Heart right ventricle (tissue), 16 donors: ENCODE measurements around the gene ADAMTS12. TPM values are rescaled to one million over a fixed set of nuclear protein-coding genes. Genes with fewer than 3 reads are reported as not detected.

Experiments used
- ATAC-seq, 8 donors: fragments of 200-7000 bp; cut with Tn5 transposase; one replicate each; pipeline ENCODE4 v1.9.1; 2020; ENCODE audit warnings: mild to moderate bottlenecking in 8 of 8, moderate library complexity in 8 of 8, moderate number of reproducible peaks in 1 of 8
- DNase-seq, 2 donors: peaks; one replicate each; pipeline ENCODE4 v3.0.0-alpha.2; 2020
- H3K27ac ChIP-seq, 10 donors: fragments of 200-600 bp; sonication (generic) in 2 of 10; one replicate each; pipeline versions ENCODE4 v1.5.0 to v1.8.0; 2020 to 2022; ENCODE audit warnings: mild to moderate bottlenecking in 3 of 10
- H3K27me3 ChIP-seq, 7 donors: fragments of 200-600 bp; one replicate each; pipeline ENCODE4 v1.8.0; 2021 to 2022; ENCODE audit warnings: mild to moderate bottlenecking in 2 of 7
- H3K36me3 ChIP-seq, 9 donors: fragments of 200-600 bp; sonication (generic) in 1 of 9; one replicate each; pipeline versions ENCODE4 v1.5.0 to v1.8.0; 2020 to 2022; ENCODE audit warnings: mild to moderate bottlenecking in 2 of 9
- H3K4me1 ChIP-seq, 9 donors: fragments of 200-600 bp; sonication (generic) in 1 of 9; one replicate each; pipeline versions ENCODE4 v1.5.0 to v1.8.0; 2020 to 2022; ENCODE audit warnings: mild to moderate bottlenecking in 4 of 9
- H3K4me3 ChIP-seq, 10 donors: fragments of 200-600 bp; sonication (generic) in 2 of 10; one replicate each; pipeline versions ENCODE4 v1.5.0 to v1.8.0; 2020 to 2022; ENCODE audit warnings: mild to moderate bottlenecking in 7 of 10, moderate library complexity in 2 of 10
- H3K9me3 ChIP-seq, 11 donors: fragments of 200-600 bp in 10 of 11; sonication (generic) in 2 of 11; one replicate each; pipeline versions ENCODE4 v1.5.0 to v1.8.0; 2013 to 2022; ENCODE audit warnings: mild to moderate bottlenecking in 2 of 11, control low read depth in 1 of 11, moderate library complexity in 1 of 11
- WGBS, 2 donors: extraction: QIAGEN DNeasy Blood & Tissue Kit; methylation state at CpG; one replicate each; pipeline ENCODE4 v1.1.7; 2013; ENCODE audit warnings: inconsistent platforms in 1 of 2; 5-methylcytosine and 5-hydroxymethylcytosine counted together
- intact Hi-C, 10 donors: fragments of 100-400 bp; cut with DNase I; formaldehyde crosslinking; loops; one replicate each; pipeline versions ENCODE4 v1.11.1 to v1.14.2; 2022
- polyA plus RNA-seq, 2 donors: library from polyadenylated mRNA; stranded (reverse); fragments of 200-250 nt; gene quantifications; one replicate each; pipeline ENCODE4 v1.2.3, GENCODE V29; 2013
- total RNA-seq, 10 donors: library from RNA; stranded (reverse); fragmentation: NEBNext Ultra II Directional in 3 of 10; extraction: Animal tissue kit (Norgen Biotek cat#: 25700) in 3 of 10; gene quantifications; one replicate each; pipeline versions ENCODE4 v1.2.1 to v1.2.4, GENCODE V29; 2021 to 2023
- TF ChIP-seq, protein P1 (sequence below), 9 donors: fragments of 200-600 bp; sonication (generic) in 2 of 9; IDR thresholded peaks; one replicate each; pipeline versions ENCODE4 v1.5.0 to v1.8.0; 2021 to 2022; ENCODE audit warnings: antibody characterized with exemption in 9 of 9, mild to moderate bottlenecking in 5 of 9, moderate library complexity in 1 of 9
- donor health status: Arrhythmogenic right ventricular cardiomyopathy.
- donor health status: ischemic (EF 13 %, LVEDD 7.1; RV severe dilation, severe dysfunction).
- donor health status: healthy with polysubstance abuse.
- donor health status: DM: no; HTN: yes; CAD: no.
- donor health status: DM: no; HTN: no; CAD: no.
- donor health status: ischemic (EF 25% LVEDD 6.9; RV normal size, moderate dysfunction).
- donor health status: ischemic (EF 25% LVEDD 5.7; RV mildly dilated, moderate dysfunction).
- donor health status: healthy.
- donor health status: DM: yes; HTN: yes; CAD: no.
- donor health status: Ischemic cardiomyopathy.
- donor health status: ischemic (EF 35%, LVEDD 5.7; RV mildly dilated, moderate dysfunction).
- donor health status: nonischemic (EF 11% LVEDD 7.7; RV severe dilation, severe dysfunction).
- donor health status: DM: yes; HTN: yes; CAD: no.
- donor health status: PGD.
- donor health status: ischemic (EF 29% LVEDD 5.4; RV normal size, mild dysfunction).
- donor health status: nonischemic (EF 23%, LVEDD 6.1; RV moderate dilation, normal function).

The ADAMTS12 gene
- total and polyA plus RNA-seq, 12 donors = 0.37 to 3.7 (median 1.3) TPM

DNA sequence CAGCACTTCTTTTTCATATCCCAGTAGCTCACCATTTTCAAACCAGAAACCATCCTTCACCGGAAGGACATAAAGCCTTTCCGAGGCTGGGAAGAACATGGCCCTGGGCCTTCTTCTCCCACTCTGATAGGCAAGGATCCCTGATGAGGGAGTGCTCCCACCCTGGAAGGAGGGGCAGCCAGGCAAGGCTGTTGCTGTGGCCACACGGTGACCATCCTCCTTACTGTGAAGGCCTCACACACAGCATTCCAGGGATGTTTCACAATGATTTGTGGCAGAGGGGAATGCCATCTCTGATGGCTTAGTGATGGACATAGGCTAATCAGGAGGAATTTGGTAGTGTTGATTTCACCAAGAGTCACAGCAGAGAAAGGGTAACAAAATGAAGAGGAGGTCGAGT, 130.7 kb downstream of the ADAMTS12 start:
- no peak overlapping the region for H3K4me3 ChIP-seq
- H3K27me3 ChIP-seq = no peaks in the 10 kb centered on the region
- peaks cover 0 to 6% (median 0%) of the 10 kb centered on the region in 9 donors for H3K4me1 ChIP-seq
- DNase-seq = no peak
- intact Hi-C loops = no loop called here
- WGBS, 2 donors = 59 to 67% methylated on average over 4 of the region's 4 CpGs
- no peak for ATAC-seq
- TF ChIP-seq, protein P1, sequence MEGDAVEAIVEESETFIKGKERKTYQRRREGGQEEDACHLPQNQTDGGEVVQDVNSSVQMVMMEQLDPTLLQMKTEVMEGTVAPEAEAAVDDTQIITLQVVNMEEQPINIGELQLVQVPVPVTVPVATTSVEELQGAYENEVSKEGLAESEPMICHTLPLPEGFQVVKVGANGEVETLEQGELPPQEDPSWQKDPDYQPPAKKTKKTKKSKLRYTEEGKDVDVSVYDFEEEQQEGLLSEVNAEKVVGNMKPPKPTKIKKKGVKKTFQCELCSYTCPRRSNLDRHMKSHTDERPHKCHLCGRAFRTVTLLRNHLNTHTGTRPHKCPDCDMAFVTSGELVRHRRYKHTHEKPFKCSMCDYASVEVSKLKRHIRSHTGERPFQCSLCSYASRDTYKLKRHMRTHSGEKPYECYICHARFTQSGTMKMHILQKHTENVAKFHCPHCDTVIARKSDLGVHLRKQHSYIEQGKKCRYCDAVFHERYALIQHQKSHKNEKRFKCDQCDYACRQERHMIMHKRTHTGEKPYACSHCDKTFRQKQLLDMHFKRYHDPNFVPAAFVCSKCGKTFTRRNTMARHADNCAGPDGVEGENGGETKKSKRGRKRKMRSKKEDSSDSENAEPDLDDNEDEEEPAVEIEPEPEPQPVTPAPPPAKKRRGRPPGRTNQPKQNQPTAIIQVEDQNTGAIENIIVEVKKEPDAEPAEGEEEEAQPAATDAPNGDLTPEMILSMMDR (IDR thresholded peaks at IDR 0.05) = no peak
- no peaks in the 10 kb centered on the region for H3K9me3 ChIP-seq
- no peak overlapping the region for H3K27ac ChIP-seq
- H3K36me3 ChIP-seq = no peaks in the 10 kb centered on the region

DNA sequence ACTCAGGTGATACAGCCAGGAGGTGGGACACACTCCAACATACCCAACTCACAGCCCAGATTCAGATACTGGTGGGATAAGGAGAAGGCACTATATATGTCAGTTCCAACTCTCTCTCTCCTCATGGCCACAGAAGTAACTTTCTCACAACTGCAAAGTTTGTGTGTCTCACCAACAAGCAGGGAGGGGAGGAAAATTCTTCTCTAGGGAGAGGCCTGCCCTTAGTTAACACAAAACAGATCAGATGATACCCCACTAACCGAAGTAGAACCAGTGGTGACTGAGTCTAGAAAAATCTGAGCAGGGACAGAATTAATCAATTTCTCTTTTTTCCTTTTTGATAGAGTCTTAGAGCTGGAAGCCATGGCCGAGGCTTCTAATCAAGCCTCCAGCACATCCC, 133.1 kb downstream of the ADAMTS12 start:
- Histone ChIP-seq H3K27ac (no peak overlapping the region), H3K4me1 (peaks cover 0 to 6% (median 0%) of the 10 kb centered on the region in 9 donors), H3K27me3 (no peaks in the 10 kb centered on the region), H3K36me3 (no peaks in the 10 kb centered on the region), H3K4me3 (no peak overlapping the region), H3K9me3 (no peaks in the 10 kb centered on the region)
- intact Hi-C loops = no loop called here
- no peak for ATAC-seq
- WGBS, 2 donors = 82 to 83% methylated on average over 2 of the region's 2 CpGs
- TF ChIP-seq, protein P1 (IDR thresholded peaks at IDR 0.05) = no peak
- no peak for DNase-seq

DNA sequence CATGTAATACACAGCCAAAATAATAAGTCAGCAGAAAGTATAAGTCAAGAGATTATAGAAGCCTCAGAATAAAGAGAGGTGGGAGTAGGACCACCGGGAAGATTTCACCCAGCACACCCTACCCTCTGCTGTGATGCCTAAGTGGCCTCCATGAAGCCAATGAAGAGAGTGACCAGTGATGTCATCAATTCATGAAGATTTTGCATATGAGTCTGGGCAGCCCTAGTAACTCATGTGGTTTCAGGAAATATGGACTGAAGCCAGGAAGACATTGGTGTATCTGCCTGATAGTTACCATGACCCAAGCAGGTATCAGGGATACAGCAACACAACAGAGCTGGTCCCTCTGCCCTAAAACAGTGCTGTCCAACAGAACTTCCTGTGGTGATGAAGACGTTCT, 135.3 kb downstream of the ADAMTS12 start:
- Histone ChIP-seq H3K36me3 (no peaks in the 10 kb centered on the region), H3K9me3 (no peaks in the 10 kb centered on the region), H3K27ac (no peak overlapping the region), H3K4me1 (peaks cover 0 to 9% (median 0%) of the 10 kb centered on the region in 9 donors), H3K4me3 (no peak overlapping the region), H3K27me3 (no peaks in the 10 kb centered on the region)
- TF ChIP-seq, protein P1 (IDR thresholded peaks at IDR 0.05) = no peak
- DNase-seq = no peak
- WGBS, 2 donors = 64 to 67% methylated on average over 2 of the region's 2 CpGs
- no peak for ATAC-seq
- intact Hi-C loops = no loop called here

DNA sequence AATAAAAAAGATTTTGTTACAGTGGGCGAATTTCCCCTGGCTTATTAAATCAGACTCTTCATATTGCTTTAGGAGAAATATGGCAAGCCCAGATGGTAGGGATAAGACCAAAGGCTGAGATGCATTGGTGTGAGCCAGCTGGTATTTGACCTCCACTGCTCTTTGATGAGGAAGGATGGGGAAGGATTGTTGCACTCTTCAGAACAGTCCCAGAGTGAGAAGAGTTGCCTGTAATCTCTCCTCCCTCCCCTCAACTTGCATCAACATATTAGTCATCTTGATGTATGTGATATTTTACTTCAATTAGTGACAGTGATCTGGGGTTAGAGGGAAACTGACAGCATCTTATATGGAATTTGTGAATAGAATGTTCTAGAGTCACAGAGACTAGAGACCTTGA, 136.6 kb downstream of the ADAMTS12 start:
- intact Hi-C loops = no loop called here
- Histone ChIP-seq H3K36me3 (no peaks in the 10 kb centered on the region), H3K4me1 (peaks cover 0 to 9% (median 0%) of the 10 kb centered on the region in 9 donors), H3K9me3 (no peaks in the 10 kb centered on the region), H3K27ac (no peak overlapping the region), H3K4me3 (no peak overlapping the region), H3K27me3 (no peaks in the 10 kb centered on the region)
- no peak for ATAC-seq
- TF ChIP-seq, protein P1 (IDR thresholded peaks at IDR 0.05) = no peak
- no peak for DNase-seq
- WGBS, 2 donors = 86 to 93% methylated on average over 1 of the region's 1 CpG
